Measurements from ENCODE around the gene TTC33.

DNA sequence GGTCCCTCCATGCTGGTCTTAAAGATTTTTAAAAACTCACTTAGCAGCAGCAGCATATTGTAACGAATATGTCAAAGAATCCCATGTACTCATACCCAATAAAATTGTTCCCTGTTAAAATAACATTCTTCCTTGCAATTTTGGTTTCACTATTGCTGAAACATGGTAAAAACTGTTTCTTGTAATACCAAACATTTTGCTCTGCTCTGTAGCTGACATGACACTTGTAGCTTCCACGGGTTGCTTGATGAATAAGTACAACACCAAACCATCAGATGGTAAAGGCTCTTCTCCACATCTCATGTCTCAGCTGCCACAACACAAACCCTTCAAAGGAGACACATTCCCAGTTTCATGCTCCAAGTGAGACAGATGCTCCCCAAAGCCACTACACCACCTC is 256.8 kb downstream of the TTC33 start:
- TF ChIP-seq YY1 (IDR thresholded peaks at IDR 0.05; ENCODE audit: low read depth) (no peak), TEAD4 (IDR thresholded peaks at IDR 0.05; ENCODE audit: borderline replicate concordance, insufficient read depth) (no peak), RAD21 (IDR thresholded peaks at IDR 0.05; ENCODE audit: low read length) (no peak)
- TF ChIP-seq, protein P1, sequence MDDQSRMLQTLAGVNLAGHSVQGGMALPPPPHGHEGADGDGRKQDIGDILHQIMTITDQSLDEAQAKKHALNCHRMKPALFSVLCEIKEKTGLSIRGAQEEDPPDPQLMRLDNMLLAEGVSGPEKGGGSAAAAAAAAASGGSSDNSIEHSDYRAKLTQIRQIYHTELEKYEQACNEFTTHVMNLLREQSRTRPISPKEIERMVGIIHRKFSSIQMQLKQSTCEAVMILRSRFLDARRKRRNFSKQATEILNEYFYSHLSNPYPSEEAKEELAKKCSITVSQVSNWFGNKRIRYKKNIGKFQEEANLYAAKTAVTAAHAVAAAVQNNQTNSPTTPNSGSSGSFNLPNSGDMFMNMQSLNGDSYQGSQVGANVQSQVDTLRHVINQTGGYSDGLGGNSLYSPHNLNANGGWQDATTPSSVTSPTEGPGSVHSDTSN (IDR thresholded peaks at IDR 0.05), result no peak
- TF ChIP-seq, protein P2, sequence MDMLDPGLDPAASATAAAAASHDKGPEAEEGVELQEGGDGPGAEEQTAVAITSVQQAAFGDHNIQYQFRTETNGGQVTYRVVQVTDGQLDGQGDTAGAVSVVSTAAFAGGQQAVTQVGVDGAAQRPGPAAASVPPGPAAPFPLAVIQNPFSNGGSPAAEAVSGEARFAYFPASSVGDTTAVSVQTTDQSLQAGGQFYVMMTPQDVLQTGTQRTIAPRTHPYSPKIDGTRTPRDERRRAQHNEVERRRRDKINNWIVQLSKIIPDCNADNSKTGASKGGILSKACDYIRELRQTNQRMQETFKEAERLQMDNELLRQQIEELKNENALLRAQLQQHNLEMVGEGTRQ (IDR thresholded peaks at IDR 0.05; ENCODE audit: borderline replicate concordance, low read depth, low read length), result no peak
- TF ChIP-seq, protein P3, sequence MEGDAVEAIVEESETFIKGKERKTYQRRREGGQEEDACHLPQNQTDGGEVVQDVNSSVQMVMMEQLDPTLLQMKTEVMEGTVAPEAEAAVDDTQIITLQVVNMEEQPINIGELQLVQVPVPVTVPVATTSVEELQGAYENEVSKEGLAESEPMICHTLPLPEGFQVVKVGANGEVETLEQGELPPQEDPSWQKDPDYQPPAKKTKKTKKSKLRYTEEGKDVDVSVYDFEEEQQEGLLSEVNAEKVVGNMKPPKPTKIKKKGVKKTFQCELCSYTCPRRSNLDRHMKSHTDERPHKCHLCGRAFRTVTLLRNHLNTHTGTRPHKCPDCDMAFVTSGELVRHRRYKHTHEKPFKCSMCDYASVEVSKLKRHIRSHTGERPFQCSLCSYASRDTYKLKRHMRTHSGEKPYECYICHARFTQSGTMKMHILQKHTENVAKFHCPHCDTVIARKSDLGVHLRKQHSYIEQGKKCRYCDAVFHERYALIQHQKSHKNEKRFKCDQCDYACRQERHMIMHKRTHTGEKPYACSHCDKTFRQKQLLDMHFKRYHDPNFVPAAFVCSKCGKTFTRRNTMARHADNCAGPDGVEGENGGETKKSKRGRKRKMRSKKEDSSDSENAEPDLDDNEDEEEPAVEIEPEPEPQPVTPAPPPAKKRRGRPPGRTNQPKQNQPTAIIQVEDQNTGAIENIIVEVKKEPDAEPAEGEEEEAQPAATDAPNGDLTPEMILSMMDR (IDR thresholded peaks at IDR 0.05), result no peak

All from SK-N-SH (cell line).